Peyer's patch (tissue), 4 donors: ENCODE data around the gene RFXANK.

ENCODE experiments used
- CTCF ChIP-seq, 6 experiments: fragments of 450-650 bp in 4 of 6; fragments of 200-600 bp in 2 of 6; sonication (generic) in 1 of 6; IDR thresholded peaks; one replicate each; pipeline ENCODE4 v1.5.1; 2017 to 2019; ENCODE audit warnings: antibody characterized with exemption in 6 of 6, mild to moderate bottlenecking in 3 of 6, moderate library complexity in 1 of 6
- POLR2A ChIP-seq, 2 donors: fragments of 450-650 bp; IDR thresholded peaks; one replicate each; pipeline ENCODE4 v1.5.1; 2017; ENCODE audit warnings: antibody characterized with exemption in 2 of 2, mild to moderate bottlenecking in 2 of 2, moderate library complexity in 2 of 2

- TF ChIP-seq CTCF (IDR thresholded peaks at IDR 0.05) (no peak), POLR2A (IDR thresholded peaks at IDR 0.05) (no peak)
Measured at GRCh38 chr19:19149435-19149834, 42.6 kb upstream of the RFXANK start.
